T-helper 2 cell treated with Interferon-gamma antibody and Interleukin-4, amounts not matched to agents 5 μg/mL and 100 μg/mL, for 36 hours (primary cell): ENCODE results near the gene ANKRD22.

ENCODE experiments used
- DNase-seq: peaks from one replicate; pipeline ENCODE4 v3.0.0; 2021; ENCODE audit warnings: low spot score
- H3K27ac Mint-ChIP-seq: one replicate; pipeline ENCODE4 v1.8.0; 2021; ENCODE audit warnings: mild to moderate bottlenecking, mixed read lengths
- H3K27me3 Mint-ChIP-seq: one replicate; pipeline ENCODE4 v1.8.0; 2021; ENCODE audit warnings: low read depth, mixed read lengths
- H3K36me3 Mint-ChIP-seq: one replicate; pipeline ENCODE4 v1.8.0; 2021; ENCODE audit warnings: low read depth, mixed read lengths
- H3K4me1 Mint-ChIP-seq: one replicate; pipeline ENCODE4 v1.8.0; 2021; ENCODE audit warnings: low read depth, mixed read lengths
- H3K4me3 Mint-ChIP-seq: one replicate; pipeline ENCODE4 v1.8.0; 2022; ENCODE audit warnings: mild to moderate bottlenecking, moderate library complexity, mixed read lengths
- H3K9me3 Mint-ChIP-seq: one replicate; pipeline ENCODE4 v1.8.0; 2021; ENCODE audit warnings: mixed read lengths

The ANKRD22 gene

DNA sequence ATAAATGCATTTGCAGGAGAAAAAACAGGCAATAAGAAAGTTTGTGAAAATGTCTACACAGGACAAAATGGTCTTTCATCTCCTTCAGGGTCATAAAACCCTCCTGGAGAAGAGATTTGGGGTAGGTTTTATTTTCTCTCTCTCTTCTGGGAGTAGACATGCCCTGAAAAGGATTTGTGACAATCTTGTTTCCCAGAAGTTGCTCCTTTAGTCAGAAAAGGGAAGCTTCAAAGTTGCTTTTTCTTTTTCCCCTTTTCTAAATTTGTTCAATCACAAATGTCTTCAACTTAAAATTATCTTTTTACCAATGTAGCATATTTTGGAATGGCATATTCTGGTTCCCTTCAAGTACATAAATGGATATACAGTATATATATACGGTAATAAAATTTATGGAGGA is 9.4 kb upstream of the ANKRD22 start:
- H3K27ac Mint-ChIP-seq, result no peak overlapping the region
- H3K9me3 Mint-ChIP-seq, result no peaks in the 10 kb centered on the region
- no peak for DNase-seq
- no peak overlapping the region for H3K4me3 Mint-ChIP-seq
- H3K36me3 Mint-ChIP-seq, result no peaks in the 10 kb centered on the region
- peaks cover 2% of the 10 kb centered on the region for H3K4me1 Mint-ChIP-seq
- H3K27me3 Mint-ChIP-seq, result peaks cover 24% of the 10 kb centered on the region

DNA sequence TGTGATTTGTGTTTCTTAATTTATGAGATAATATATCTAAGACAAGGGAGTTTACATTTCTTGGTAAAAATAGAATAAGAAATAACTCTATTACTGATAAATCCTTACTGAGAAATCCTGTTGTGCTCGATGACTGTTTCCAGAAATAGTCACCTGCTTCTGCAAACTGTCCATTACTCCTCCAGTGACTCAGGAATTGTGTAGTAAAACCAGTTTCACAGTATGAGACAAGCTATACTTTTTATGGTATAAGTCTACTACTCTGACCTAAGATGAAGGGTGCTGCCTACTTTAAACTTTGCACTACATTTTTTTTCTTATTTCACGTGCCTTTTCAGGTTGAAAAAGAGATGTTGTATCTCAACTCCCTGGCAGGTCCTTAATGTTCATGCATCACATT is 6.8 kb upstream of the ANKRD22 start:
- Mint-ChIP-seq H3K27me3 (peaks cover 18% of the 10 kb centered on the region), H3K36me3 (no peaks in the 10 kb centered on the region), H3K27ac (no peak overlapping the region), H3K9me3 (no peaks in the 10 kb centered on the region), H3K4me1 (peaks cover 2% of the 10 kb centered on the region), H3K4me3 (no peak overlapping the region)
- DNase-seq, result no peak

- Mint-ChIP-seq H3K36me3 (no peaks in the 10 kb centered on the region), H3K27me3 (peaks cover 12% of the 10 kb centered on the region), H3K4me1 (peaks cover 2% of the 10 kb centered on the region), H3K4me3 (no peak overlapping the region), H3K9me3 (no peaks in the 10 kb centered on the region), H3K27ac (no peak overlapping the region)
- no peak for DNase-seq
These were observed 6.2 kb upstream of the ANKRD22 start for GRCh38 chr10:88857831-88858230.

- Mint-ChIP-seq H3K36me3 (no peaks in the 10 kb centered on the region), H3K27ac (no peak overlapping the region), H3K9me3 (no peaks in the 10 kb centered on the region), H3K4me3 (no peak overlapping the region), H3K27me3 (peaks cover 4% of the 10 kb centered on the region), H3K4me1 (peaks cover 4% of the 10 kb centered on the region)
- no peak for DNase-seq
These were observed 3.0 kb upstream of the ANKRD22 start for GRCh38 chr10:88854684-88855083.

DNA sequence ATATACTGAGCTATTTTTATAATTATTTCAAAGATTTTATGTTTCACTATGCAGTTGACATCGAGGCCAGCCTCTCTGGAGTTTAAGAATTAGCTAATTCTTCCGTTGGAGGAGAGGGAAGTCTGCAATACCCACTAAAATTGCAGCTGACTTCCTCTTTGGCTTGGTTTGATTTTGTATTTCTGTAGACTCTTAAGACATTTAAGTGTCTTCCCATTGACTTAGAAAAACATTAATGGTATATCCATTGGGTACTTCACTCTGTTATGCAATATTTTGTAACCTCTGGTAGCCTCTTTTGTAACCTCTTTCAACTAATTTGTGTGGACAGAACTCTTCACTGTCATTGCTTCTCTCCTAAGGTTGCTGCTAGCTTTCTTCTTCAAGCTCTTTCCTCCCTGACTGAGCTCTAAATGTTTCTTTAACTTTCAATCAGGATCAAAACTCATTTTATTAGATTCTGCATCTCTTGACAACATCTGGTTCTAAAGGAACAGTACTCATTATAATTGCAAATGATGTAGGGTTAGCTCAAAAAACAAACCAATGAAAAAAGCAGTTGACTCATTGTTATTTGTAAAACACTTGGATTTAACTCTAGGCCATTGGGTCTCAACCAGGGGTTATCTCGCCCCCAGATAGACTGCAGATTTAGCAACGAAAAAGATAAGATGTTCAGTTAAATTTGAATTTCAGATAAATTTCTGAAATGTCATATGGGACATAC is 1.7 kb upstream of the ANKRD22 start:
- DNase-seq, result no peak
- Mint-ChIP-seq H3K36me3 (no peaks in the 10 kb centered on the region), H3K27ac (no peak overlapping the region), H3K4me3 (no peak overlapping the region), H3K9me3 (no peaks in the 10 kb centered on the region), H3K4me1 (peaks cover 11% of the 10 kb centered on the region), H3K27me3 (peaks cover 2% of the 10 kb centered on the region)

- H3K27ac Mint-ChIP-seq, result no peak overlapping the region
- H3K4me3 Mint-ChIP-seq, result no peak overlapping the region
- peaks cover 2% of the 10 kb centered on the region for H3K27me3 Mint-ChIP-seq
- H3K4me1 Mint-ChIP-seq, result peaks cover 12% of the 10 kb centered on the region
- no peak for DNase-seq
- no peaks in the 10 kb centered on the region for H3K36me3 Mint-ChIP-seq
- H3K9me3 Mint-ChIP-seq, result no peaks in the 10 kb centered on the region
These were observed 683 bp upstream of the ANKRD22 start for GRCh38 chr10:88852327-88852726.

- Mint-ChIP-seq H3K27ac (no peak overlapping the region), H3K4me3 (no peak overlapping the region), H3K9me3 (no peaks in the 10 kb centered on the region), H3K36me3 (no peaks in the 10 kb centered on the region), H3K27me3 (peaks cover 4% of the 10 kb centered on the region), H3K4me1 (peaks cover 12% of the 10 kb centered on the region)
- no peak for DNase-seq
These were observed 932 bp downstream of the ANKRD22 start for GRCh38 chr10:88850712-88851111.

DNA sequence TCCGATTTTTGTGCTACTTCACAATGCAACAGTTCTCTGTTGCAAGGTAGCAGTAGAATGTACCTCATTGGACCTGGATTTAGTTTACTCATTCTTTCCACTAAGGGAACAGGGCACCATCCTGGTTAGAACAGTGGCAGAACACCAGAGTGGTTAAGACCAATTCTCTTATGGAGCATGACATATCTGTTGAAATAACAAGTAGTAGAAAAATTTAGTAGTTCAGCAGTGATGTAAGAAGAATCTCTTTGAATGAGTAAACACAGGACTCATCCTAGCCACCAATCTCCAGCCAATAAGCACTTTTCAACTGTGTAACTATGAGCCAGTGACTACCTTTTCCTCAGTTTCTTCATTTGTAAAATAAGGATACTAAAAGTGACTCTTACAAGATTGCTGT is 2.4 kb downstream of the ANKRD22 start:
- no peaks in the 10 kb centered on the region for H3K36me3 Mint-ChIP-seq
- H3K4me3 Mint-ChIP-seq, result no peak overlapping the region
- DNase-seq, result no peak
- H3K27ac Mint-ChIP-seq, result no peak overlapping the region
- peaks cover 12% of the 10 kb centered on the region for H3K4me1 Mint-ChIP-seq
- no peaks in the 10 kb centered on the region for H3K9me3 Mint-ChIP-seq
- H3K27me3 Mint-ChIP-seq, result peaks cover 5% of the 10 kb centered on the region

- no peaks in the 10 kb centered on the region for H3K36me3 Mint-ChIP-seq
- H3K4me3 Mint-ChIP-seq, result peak overlapping the region; percentile 68
- peaks cover 12% of the 10 kb centered on the region for H3K4me1 Mint-ChIP-seq
- no peaks in the 10 kb centered on the region for H3K9me3 Mint-ChIP-seq
- H3K27ac Mint-ChIP-seq, result peak overlapping the region; percentile 46
- no peak for DNase-seq
- peaks cover 10% of the 10 kb centered on the region for H3K27me3 Mint-ChIP-seq
These were observed 3.1 kb downstream of the ANKRD22 start for GRCh38 chr10:88848499-88848898.

DNA sequence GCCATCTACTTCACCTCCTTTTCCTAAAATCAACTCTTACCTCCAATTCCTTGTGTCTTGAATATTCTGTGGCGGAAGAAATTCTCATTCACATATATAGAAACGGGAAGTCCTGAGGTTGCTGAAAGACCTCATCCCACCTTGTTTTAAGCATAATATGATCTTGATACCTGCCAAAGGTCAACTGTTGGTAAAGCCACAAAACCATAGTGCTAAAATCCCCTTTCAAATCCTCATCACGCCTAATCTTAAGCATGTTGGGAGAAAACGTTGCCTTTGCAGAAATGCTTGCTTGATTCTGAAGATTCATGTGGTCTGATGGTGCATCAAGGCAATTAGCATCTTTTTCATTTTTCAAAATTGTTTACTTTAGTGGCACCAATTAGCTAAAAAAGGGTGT is 8.5 kb downstream of the ANKRD22 start:
- Mint-ChIP-seq H3K27me3 (peaks cover 10% of the 10 kb centered on the region), H3K27ac (no peak overlapping the region), H3K9me3 (no peaks in the 10 kb centered on the region), H3K4me1 (peaks cover 15% of the 10 kb centered on the region), H3K4me3 (no peak overlapping the region), H3K36me3 (no peaks in the 10 kb centered on the region)
- no peak for DNase-seq

GRCh38 chr10:88841316-88842111 is 10.1 kb downstream of the ANKRD22 start:
- no peaks in the 10 kb centered on the region for H3K36me3 Mint-ChIP-seq

DNA sequence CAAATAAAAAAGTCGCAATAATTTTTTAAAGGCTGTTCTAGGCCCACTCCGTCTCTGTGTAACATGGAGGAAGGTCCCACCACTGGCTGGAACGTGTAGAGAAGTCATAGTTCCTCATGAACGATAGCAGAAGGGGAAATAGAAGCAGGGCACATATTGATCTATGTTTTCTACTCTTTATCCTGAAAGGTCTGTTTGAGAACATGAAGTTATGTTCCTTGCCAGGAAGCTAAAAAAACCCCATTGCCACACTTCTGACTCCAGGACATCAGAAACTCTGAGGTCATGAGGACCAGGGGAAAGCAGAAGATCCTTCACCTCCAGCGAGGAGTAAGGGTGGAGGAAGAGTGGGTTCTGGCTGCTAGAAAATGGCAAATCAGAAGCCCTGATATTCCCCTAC is 10.8 kb downstream of the ANKRD22 start:
- Mint-ChIP-seq H3K4me1 (peaks cover 15% of the 10 kb centered on the region), H3K4me3 (no peak overlapping the region), H3K36me3 (no peaks in the 10 kb centered on the region), H3K27me3 (peaks cover 10% of the 10 kb centered on the region), H3K9me3 (no peaks in the 10 kb centered on the region), H3K27ac (no peak overlapping the region)
- no peak for DNase-seq

More at GRCh38 chr10:88841316-88842111, 10.1 kb downstream of the ANKRD22 start:
- Mint-ChIP-seq H3K4me3 (no peak overlapping the region), H3K4me1 (peaks cover 15% of the 10 kb centered on the region), H3K27me3 (peaks cover 10% of the 10 kb centered on the region), H3K27ac (no peak overlapping the region), H3K9me3 (no peaks in the 10 kb centered on the region)
- DNase-seq, result no peak

DNA sequence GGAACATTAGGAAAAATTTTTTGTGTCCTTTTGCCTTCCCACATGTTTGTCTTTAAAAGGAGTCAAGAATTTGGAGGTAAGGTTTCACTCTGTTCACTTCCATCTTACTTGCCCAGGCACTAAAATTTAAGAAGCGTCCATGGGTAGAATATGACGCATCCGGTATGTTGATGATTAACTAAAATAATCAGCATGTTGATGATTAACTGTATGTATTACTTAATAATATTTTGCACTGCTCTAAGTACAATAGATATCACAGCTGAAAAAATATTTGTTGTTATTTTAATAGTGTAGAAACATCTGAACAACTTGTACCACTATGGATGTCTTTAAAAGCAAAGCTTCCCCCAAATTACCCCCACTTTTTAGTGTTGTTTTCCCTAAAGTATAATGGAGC is 11.5 kb downstream of the ANKRD22 start:
- Mint-ChIP-seq H3K27me3 (peaks cover 5% of the 10 kb centered on the region), H3K9me3 (no peaks in the 10 kb centered on the region), H3K4me3 (no peak overlapping the region), H3K27ac (no peak overlapping the region), H3K4me1 (peaks cover 15% of the 10 kb centered on the region), H3K36me3 (no peaks in the 10 kb centered on the region)
- DNase-seq, result no peak

DNA sequence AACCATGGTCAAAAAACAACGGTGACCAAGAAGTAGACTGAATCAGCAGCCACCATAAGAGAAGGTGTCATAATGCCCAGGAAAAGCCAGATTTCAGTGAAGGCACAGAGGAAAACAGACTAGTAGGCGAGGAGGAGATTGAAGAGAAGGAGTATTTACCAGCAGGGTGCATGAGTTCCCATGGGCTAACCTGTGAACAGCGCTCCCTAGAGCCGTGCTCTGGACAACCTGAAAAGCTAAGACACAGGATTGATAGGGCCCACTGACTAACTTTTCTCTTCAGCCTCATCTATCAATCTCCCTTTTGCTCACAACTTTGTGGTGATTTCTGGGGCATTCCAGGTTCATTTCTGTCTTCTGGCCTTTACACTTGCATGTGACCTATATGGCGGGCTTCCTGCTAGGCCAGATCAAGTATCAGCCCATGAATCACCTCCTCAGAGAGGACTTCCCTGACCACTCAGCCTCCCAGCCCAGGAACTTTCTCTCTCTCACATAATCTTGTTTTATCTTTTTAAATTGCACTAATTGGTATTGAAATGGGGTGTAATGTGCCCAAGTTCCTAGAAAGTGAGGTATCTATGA is 12.8 kb downstream of the ANKRD22 start:
- peaks cover 3% of the 10 kb centered on the region for H3K27me3 Mint-ChIP-seq
- H3K4me3 Mint-ChIP-seq, result no peak overlapping the region
- no peak overlapping the region for H3K27ac Mint-ChIP-seq
- H3K9me3 Mint-ChIP-seq, result no peaks in the 10 kb centered on the region
- no peak for DNase-seq
- H3K36me3 Mint-ChIP-seq, result no peaks in the 10 kb centered on the region
- H3K4me1 Mint-ChIP-seq, result peaks cover 16% of the 10 kb centered on the region
